Measurements from ENCODE around the gene ZMYM2.

DNA sequence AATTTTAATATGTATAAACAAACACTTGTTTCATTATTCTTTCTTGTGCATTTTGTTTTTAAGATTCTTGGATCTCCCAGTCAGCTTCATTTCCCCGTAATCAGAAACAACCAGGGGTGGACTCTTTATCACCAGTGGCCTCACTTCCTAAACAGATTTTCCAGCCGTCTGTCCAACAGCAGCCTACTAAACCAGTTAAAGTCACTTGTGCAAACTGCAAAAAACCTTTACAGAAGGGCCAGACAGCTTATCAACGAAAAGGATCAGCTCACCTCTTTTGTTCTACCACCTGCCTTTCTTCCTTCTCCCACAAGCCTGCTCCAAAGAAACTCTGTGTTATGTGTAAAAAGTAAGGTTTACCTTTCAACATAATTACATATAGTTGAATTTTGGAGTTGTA lies 44.3 kb downstream of the ZMYM2 start:
- TF ChIP-seq YY1 (IDR thresholded peaks at IDR 0.05; ENCODE audit: insufficient read depth, insufficient read length), result no peak
- no peak for TF ChIP-seq ZNF274 (IDR thresholded peaks at IDR 0.05; ENCODE audit: low read depth, low read length)

Measured in NT2/D1 (cell line).